WTC11 (cell line): ENCODE measurements around the gene LIN7B. TPM values are rescaled to one million over a fixed set of nuclear protein-coding genes. Genes with fewer than 3 reads are reported as not detected.

Experiments used
- ATAC-seq: fragments of 200-7000 bp; cut with Tn5 transposase; 2 replicates; pipeline ENCODE4 v1.10.0; 2021; ENCODE audit warnings: mild to moderate bottlenecking, moderate library complexity
- CTCF ChIA-PET: fragments of 300-600 bp; sonication (Branson Sonifier 250); formaldehyde crosslinking; loops from one replicate; lab custom pipeline; 2021; ENCODE audit warnings: antibody characterized with exemption; lab: Charles Lee
- POLR2A ChIA-PET: fragments of 350-600 bp; sonication (Branson Sonifier 250); formaldehyde crosslinking; loops from one replicate; lab custom pipeline; 2021; ENCODE audit warnings: antibody characterized with exemption; lab: Charles Lee
- DNase-seq: peaks from one replicate; pipeline ENCODE4 v3.0.0; 2021; ENCODE audit warnings: low spot score
- H3K27ac Mint-ChIP-seq: 2 replicates; pipeline ENCODE4 v1.8.0; 2021; ENCODE audit warnings: mixed read lengths
- H3K27me3 Mint-ChIP-seq: 2 replicates; pipeline ENCODE4 v1.8.0; 2021; ENCODE audit warnings: low read depth, mild to moderate bottlenecking, moderate library complexity, mixed read lengths
- H3K36me3 Mint-ChIP-seq: 2 replicates; pipeline ENCODE4 v1.8.0; 2021; ENCODE audit warnings: mixed read lengths
- H3K4me1 Mint-ChIP-seq: 2 replicates; pipeline ENCODE4 v1.8.0; 2022; ENCODE audit warnings: mixed read lengths
- H3K4me3 Mint-ChIP-seq: 2 replicates; pipeline ENCODE4 v1.8.0; 2021; ENCODE audit warnings: mild to moderate bottlenecking, moderate library complexity, mixed read lengths
- H3K9me3 Mint-ChIP-seq: 2 replicates; pipeline ENCODE4 v1.8.0; 2021; ENCODE audit warnings: mixed read lengths
- CREB1 ChIP-seq: sonication (generic); formaldehyde crosslinking; IDR thresholded peaks from 2 replicates; pipeline ENCODE4 v1.8.0; 2023; ENCODE audit warnings: mild to moderate bottlenecking, missing genetic modification reagents
- EMX1 ChIP-seq: fragments of 250-450 bp; sonication (Bioruptor Pico); IDR thresholded peaks from 2 replicates; pipeline ENCODE4 v1.8.0; 2021; ENCODE audit warnings: mild to moderate bottlenecking
- FOXP1 ChIP-seq: sonication (generic); formaldehyde crosslinking; IDR thresholded peaks from 2 replicates; pipeline ENCODE4 v1.8.0; 2022; ENCODE audit warnings: missing genetic modification reagents, mild to moderate bottlenecking, moderate library complexity, borderline replicate concordance
- GTF2I ChIP-seq: fragments of 250-450 bp; sonication (Bioruptor Pico); conservative IDR thresholded peaks from 2 replicates; pipeline ENCODE4 v1.4.0; 2021; ENCODE audit warnings: mild to moderate bottlenecking
- IRF2 ChIP-seq: sonication (generic); formaldehyde crosslinking; IDR thresholded peaks from 2 replicates; pipeline ENCODE4 v1.8.0; 2022; ENCODE audit warnings: low read depth, missing genetic modification reagents, borderline replicate concordance
- MYBL2 ChIP-seq: sonication (generic); formaldehyde crosslinking; IDR thresholded peaks from 2 replicates; pipeline ENCODE4 v1.8.1; 2023; ENCODE audit warnings: mild to moderate bottlenecking, moderate library complexity, missing genetic modification reagents
- NR1H2 ChIP-seq: sonication (generic); formaldehyde crosslinking; IDR thresholded peaks from 2 replicates; pipeline ENCODE4 v1.9.0; 2021; ENCODE audit warnings: mild to moderate bottlenecking, moderate library complexity, missing genetic modification reagents
- SMAD3 ChIP-seq: sonication (generic); formaldehyde crosslinking; IDR thresholded peaks from 2 replicates; pipeline ENCODE4 v1.8.0; 2022; ENCODE audit warnings: missing genetic modification reagents, mild to moderate bottlenecking, borderline replicate concordance
- TCF7 ChIP-seq: sonication (generic); formaldehyde crosslinking; IDR thresholded peaks from 2 replicates; pipeline ENCODE4 v1.8.0; 2022; ENCODE audit warnings: mild to moderate bottlenecking, low read depth, missing genetic modification reagents, moderate library complexity
- TP53 ChIP-seq: sonication (generic); formaldehyde crosslinking; IDR thresholded peaks from 2 replicates; pipeline ENCODE4 v1.8.1; 2023; ENCODE audit warnings: mild to moderate bottlenecking, missing genetic modification reagents
- USF1 ChIP-seq: sonication (generic); formaldehyde crosslinking; IDR thresholded peaks from 2 replicates; pipeline ENCODE4 v1.8.0; 2022; ENCODE audit warnings: mild to moderate bottlenecking, missing genetic modification reagents
- ZNF263 ChIP-seq: sonication (generic); formaldehyde crosslinking; IDR thresholded peaks from 2 replicates; pipeline ENCODE4 v1.8.1; 2022; ENCODE audit warnings: low read depth, mild to moderate bottlenecking, moderate library complexity, missing genetic modification reagents
- ZNF317 ChIP-seq: sonication (generic); formaldehyde crosslinking; IDR thresholded peaks from 2 replicates; pipeline ENCODE4 v1.8.1; 2023; ENCODE audit warnings: low read depth, mild to moderate bottlenecking, moderate library complexity, missing genetic modification reagents, borderline replicate concordance
- ZNF425 ChIP-seq: fragments of 250-450 bp; sonication (Bioruptor Pico); conservative IDR thresholded peaks from 2 replicates; pipeline ENCODE4 v1.9.0; 2021; ENCODE audit warnings: mild to moderate bottlenecking
- ZNF532 ChIP-seq: fragments of 250-450 bp; sonication (Bioruptor Pico); IDR thresholded peaks from 2 replicates; pipeline ENCODE4 v1.9.0; 2021; ENCODE audit warnings: mild to moderate bottlenecking, borderline replicate concordance
- total RNA-seq: library from RNA; stranded (reverse); gene quantifications from 3 replicates; pipeline ENCODE4 v1.2.3, GENCODE V29; 2021
- TF ChIP-seq, protein P1 (sequence below): sonication (generic); formaldehyde crosslinking; IDR thresholded peaks from 2 replicates; pipeline ENCODE4 v1.8.1; 2023; ENCODE audit warnings: mild to moderate bottlenecking, missing genetic modification reagents
- TF ChIP-seq, protein P2 (sequence below): fragments of 250-450 bp; sonication (Bioruptor Pico); IDR thresholded peaks from 2 replicates; pipeline ENCODE4 v1.8.0; 2021; ENCODE audit warnings: mild to moderate bottlenecking
- TF ChIP-seq, protein P3 (sequence below): sonication (generic); formaldehyde crosslinking; IDR thresholded peaks from 2 replicates; pipeline ENCODE4 v1.8.1; 2023; ENCODE audit warnings: mild to moderate bottlenecking, missing genetic modification reagents, moderate library complexity
- TF ChIP-seq, protein P4 (sequence below): sonication (generic); formaldehyde crosslinking; IDR thresholded peaks from 2 replicates; pipeline ENCODE4 v1.8.1; 2023; ENCODE audit warnings: mild to moderate bottlenecking, missing genetic modification reagents

Gene LIN7B
- total RNA-seq, 1 experiment from 2014 or later, result 5.1 TPM

DNA sequence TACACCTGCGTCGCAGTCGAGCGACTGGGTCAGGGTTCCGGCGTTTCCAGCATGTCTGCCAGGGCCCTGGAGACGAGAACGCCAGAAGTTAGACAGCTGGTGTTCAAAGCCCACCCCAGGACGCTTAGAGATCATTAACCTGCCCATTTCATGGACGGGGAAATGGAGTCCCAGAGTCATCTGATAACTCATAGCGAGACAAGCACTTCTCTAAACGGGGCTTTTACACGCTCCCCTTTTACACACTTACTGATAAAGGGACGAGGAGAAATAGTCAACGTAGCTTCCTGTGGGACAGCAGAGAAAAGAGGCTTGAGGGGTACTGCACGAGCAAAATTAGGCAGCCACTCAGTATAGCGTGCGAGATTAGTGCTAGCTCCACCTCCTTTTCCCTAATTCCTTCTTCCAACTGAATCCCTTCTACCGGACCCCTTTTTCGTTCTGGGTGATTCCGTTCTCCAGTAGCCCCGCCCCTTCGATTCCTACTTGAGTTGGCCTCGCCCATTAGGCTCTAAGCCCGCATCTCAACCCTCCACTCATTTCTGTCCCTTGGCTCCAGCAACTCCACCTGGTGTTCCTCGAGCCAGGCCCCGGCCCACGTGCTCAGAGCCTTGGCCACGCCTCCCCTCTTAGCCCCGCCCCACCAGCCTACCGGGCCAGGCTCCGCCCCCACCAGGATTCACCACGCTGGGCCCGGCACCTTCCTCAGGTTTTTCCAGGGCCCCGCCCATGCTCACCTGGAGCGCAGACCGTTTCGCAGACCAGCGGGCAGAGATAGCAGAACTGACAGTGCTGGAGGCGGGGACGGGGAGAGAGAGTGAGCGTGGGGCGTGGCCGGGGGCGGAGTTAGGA, 37.3 kb downstream of the LIN7B start (continued):
- TF ChIP-seq USF1 (CRISPR knock-in tag) (peak; percentile 89), EMX1 (0 out of 2 replicates have a peak, but pooled peaks have one; percentile 39), ZNF317 (no peak), TCF7 (no peak), SMAD3 (0 out of 2 replicates have a peak, but pooled peaks have one; percentile 13), GTF2I (CRISPR knock-in tag) (peak; percentile 86), MYBL2 (CRISPR knock-in tag) (0 out of 2 replicates have a peak, but pooled peaks have one; percentile 36), ZNF425 (CRISPR knock-in tag) (no peak), FOXP1 (CRISPR knock-in tag) (peak; percentile 62; the same call in 1 of the 2 replicates), NR1H2 (CRISPR knock-in tag) (no peak), ZNF532 (CRISPR knock-in tag) (no peak)
- TF ChIP-seq, protein P1, sequence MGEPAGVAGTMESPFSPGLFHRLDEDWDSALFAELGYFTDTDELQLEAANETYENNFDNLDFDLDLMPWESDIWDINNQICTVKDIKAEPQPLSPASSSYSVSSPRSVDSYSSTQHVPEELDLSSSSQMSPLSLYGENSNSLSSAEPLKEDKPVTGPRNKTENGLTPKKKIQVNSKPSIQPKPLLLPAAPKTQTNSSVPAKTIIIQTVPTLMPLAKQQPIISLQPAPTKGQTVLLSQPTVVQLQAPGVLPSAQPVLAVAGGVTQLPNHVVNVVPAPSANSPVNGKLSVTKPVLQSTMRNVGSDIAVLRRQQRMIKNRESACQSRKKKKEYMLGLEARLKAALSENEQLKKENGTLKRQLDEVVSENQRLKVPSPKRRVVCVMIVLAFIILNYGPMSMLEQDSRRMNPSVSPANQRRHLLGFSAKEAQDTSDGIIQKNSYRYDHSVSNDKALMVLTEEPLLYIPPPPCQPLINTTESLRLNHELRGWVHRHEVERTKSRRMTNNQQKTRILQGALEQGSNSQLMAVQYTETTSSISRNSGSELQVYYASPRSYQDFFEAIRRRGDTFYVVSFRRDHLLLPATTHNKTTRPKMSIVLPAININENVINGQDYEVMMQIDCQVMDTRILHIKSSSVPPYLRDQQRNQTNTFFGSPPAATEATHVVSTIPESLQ (CRISPR knock-in tag), result no peak
- TF ChIP-seq, all 79 proteins: peak for 16

DNA sequence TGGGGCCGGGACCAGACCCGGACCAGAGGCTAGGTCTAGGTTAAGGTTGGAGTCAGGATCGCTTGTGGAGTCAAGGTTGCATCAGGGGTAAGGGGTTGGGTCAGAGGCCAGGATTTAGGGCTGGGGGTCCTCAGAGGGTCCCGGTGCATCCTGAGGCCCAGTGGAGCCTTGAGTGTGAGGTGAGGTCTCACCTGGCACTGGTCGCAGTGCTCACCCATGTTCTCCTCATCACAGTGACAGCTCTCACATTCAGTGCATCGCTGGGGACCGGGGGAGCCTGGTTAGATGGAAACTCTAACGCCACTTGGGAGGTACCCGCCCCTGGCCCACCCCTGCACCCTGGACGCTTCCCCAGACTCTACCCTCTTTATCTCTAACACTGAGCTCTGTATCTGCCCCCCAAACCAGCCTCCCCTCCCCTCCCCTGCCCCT, 38.0 kb downstream of the LIN7B start:
- DNase-seq (peak; percentile 40), ATAC-seq (no peak)
- Mint-ChIP-seq H3K4me3 (peak overlapping the region; percentile 92), H3K27me3 (peaks cover 66% of the 10 kb centered on the region), H3K9me3 (peaks cover 14% of the 10 kb centered on the region), H3K36me3 (peaks cover 9% of the 10 kb centered on the region; the same call in 1 of the 2 replicates), H3K27ac (no peak overlapping the region), H3K4me1 (peaks cover 31% of the 10 kb centered on the region)
- ChIA-PET CTCF (interaction anchor here (0.9 to 7.9 kb wide), 5 partner anchors 19 to 324 kb away, joined by 3 to 98 read pairs (median 8); no protein-coding TSS in a partner anchor), POLR2A (interaction anchor here (0.6 to 1.3 kb wide), 2 partner anchors 47 to 327 kb away, joined by 3 read pairs; no protein-coding TSS in a partner anchor)
- TF ChIP-seq, protein P1 (CRISPR knock-in tag), result no peak
- no peak for TF ChIP-seq EMX1
- no peak for TF ChIP-seq ZNF263 (CRISPR knock-in tag)
- no peak for TF ChIP-seq IRF2
- TF ChIP-seq FOXP1 (CRISPR knock-in tag), result no peak
- TF ChIP-seq, protein P2, sequence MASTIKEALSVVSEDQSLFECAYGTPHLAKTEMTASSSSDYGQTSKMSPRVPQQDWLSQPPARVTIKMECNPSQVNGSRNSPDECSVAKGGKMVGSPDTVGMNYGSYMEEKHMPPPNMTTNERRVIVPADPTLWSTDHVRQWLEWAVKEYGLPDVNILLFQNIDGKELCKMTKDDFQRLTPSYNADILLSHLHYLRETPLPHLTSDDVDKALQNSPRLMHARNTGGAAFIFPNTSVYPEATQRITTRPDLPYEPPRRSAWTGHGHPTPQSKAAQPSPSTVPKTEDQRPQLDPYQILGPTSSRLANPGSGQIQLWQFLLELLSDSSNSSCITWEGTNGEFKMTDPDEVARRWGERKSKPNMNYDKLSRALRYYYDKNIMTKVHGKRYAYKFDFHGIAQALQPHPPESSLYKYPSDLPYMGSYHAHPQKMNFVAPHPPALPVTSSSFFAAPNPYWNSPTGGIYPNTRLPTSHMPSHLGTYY, result no peak
- no peak for TF ChIP-seq NR1H2 (CRISPR knock-in tag)
- TF ChIP-seq, protein P3, sequence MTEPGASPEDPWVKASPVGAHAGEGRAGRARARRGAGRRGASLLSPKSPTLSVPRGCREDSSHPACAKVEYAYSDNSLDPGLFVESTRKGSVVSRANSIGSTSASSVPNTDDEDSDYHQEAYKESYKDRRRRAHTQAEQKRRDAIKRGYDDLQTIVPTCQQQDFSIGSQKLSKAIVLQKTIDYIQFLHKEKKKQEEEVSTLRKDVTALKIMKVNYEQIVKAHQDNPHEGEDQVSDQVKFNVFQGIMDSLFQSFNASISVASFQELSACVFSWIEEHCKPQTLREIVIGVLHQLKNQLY (CRISPR knock-in tag), result no peak
- TF ChIP-seq TP53 (CRISPR knock-in tag), result no peak
- TF ChIP-seq, protein P4, sequence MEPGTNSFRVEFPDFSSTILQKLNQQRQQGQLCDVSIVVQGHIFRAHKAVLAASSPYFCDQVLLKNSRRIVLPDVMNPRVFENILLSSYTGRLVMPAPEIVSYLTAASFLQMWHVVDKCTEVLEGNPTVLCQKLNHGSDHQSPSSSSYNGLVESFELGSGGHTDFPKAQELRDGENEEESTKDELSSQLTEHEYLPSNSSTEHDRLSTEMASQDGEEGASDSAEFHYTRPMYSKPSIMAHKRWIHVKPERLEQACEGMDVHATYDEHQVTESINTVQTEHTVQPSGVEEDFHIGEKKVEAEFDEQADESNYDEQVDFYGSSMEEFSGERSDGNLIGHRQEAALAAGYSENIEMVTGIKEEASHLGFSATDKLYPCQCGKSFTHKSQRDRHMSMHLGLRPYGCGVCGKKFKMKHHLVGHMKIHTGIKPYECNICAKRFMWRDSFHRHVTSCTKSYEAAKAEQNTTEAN, result no peak
- TF ChIP-seq CREB1 (CRISPR knock-in tag), result no peak
